Measurements from ENCODE around the gene RBM41. TPM values are rescaled to one million over a fixed set of nuclear protein-coding genes. Genes with fewer than 3 reads are reported as not detected.

RBM41 gene
- total and polyA plus RNA-seq, 2 donors (not counting 3 experiments of a cell fraction or from before 2014, with no cell fraction given), result 1.5 to 16.0 TPM

DNA sequence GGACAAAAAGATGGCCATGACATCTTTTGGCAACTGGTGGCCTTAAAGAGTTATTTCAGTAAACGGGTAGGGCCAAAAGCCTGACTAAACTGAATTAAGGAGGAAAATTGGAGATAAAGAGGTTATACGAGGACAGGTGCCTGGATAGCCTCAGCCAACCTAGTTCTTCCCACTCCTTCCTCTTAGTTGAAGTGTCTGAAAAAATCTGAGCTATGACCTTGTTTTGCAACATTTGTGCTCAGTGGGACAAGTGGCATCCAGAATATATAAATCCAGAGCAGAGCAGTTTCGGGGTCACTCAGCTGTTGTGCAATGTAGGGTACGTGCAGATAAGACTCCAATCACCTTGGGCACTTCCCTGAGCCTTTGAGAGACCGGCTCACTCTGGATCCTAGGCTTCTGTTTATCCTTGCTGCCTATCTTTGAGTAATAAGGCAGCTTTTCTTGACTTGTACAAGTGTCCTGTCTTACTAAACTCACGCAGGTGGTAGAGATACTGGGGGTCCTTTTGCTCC is 68.4 kb downstream of the RBM41 start:
- Histone ChIP-seq H3K36me3 (ENCODE audit: control insufficient read depth in 2 of 2, extremely low read depth in 1 of 2, insufficient read depth in 2 of 2, low read length in 2 of 2) (no peaks in the 10 kb centered on the region), H3K4me1 (ENCODE audit: control insufficient read depth, extremely low read depth, insufficient read depth, low read length) (no peaks in the 10 kb centered on the region), H2AFZ (ENCODE audit: low read depth, low read length) (no peak overlapping the region), H3K9me1 (replicated peaks; ENCODE audit: control insufficient read depth, extremely low read depth, insufficient read depth, low read length) (no peaks in the 10 kb centered on the region), H3K4me3 (replicated peaks in 1 of 3; ENCODE audit: insufficient read depth in 1 of 3, low read depth in 1 of 3, low read length in 3 of 3) (no peak overlapping the region), H3K27ac (ENCODE audit: insufficient read depth, low read depth, low read length) (no peak overlapping the region), H3K79me2 (ENCODE audit: control insufficient read depth, insufficient read depth, low read length) (no peaks in the 10 kb centered on the region), H4K20me1 (replicated peaks; ENCODE audit: control insufficient read depth, extremely low read depth, insufficient read depth, low read length) (no peaks in the 10 kb centered on the region), H3K9ac (replicated peaks; ENCODE audit: extremely low read depth, insufficient read depth, low read length) (no peak overlapping the region), H3K27me3 (ENCODE audit: control insufficient read depth in 2 of 2, insufficient read depth in 2 of 2, low read length in 2 of 2) (no peaks in the 10 kb centered on the region), H3K4me2 (ENCODE audit: insufficient read depth, low read length) (no peak overlapping the region), H3K9me3 (replicated peaks; ENCODE audit: control insufficient read depth, insufficient read depth, low read length) (no peaks in the 10 kb centered on the region)
- intact Hi-C loops (cut with micrococcal nuclease) (no loop called here), dilution Hi-C loops (cut with MboI; ENCODE audit: extremely low pct_ligation_motif_present, low sequenced_read_pairs) (no loop called here)
- FAIRE-seq (no peak), DNase-seq (ENCODE audit: low read depth, low spot score) (no peak)
- POLR2A ChIA-PET, result no interaction called here
- TF ChIP-seq, protein P1, sequence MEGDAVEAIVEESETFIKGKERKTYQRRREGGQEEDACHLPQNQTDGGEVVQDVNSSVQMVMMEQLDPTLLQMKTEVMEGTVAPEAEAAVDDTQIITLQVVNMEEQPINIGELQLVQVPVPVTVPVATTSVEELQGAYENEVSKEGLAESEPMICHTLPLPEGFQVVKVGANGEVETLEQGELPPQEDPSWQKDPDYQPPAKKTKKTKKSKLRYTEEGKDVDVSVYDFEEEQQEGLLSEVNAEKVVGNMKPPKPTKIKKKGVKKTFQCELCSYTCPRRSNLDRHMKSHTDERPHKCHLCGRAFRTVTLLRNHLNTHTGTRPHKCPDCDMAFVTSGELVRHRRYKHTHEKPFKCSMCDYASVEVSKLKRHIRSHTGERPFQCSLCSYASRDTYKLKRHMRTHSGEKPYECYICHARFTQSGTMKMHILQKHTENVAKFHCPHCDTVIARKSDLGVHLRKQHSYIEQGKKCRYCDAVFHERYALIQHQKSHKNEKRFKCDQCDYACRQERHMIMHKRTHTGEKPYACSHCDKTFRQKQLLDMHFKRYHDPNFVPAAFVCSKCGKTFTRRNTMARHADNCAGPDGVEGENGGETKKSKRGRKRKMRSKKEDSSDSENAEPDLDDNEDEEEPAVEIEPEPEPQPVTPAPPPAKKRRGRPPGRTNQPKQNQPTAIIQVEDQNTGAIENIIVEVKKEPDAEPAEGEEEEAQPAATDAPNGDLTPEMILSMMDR (IDR thresholded peaks at IDR 0.05; ENCODE audit: extremely low read depth in 1 of 2, insufficient read depth in 1 of 2, low read depth in 1 of 2, low read length in 2 of 2), result no peak
- TF ChIP-seq FOS (IDR thresholded peaks at IDR 0.05; ENCODE audit: borderline replicate concordance, insufficient read depth, low read length) (no peak), JUN (IDR thresholded peaks at IDR 0.05; ENCODE audit: borderline replicate concordance, insufficient read depth, insufficient read length, low read depth) (no peak), MYC (IDR thresholded peaks at IDR 0.05; ENCODE audit: low read depth, low read length) (no peak), POLR2AphosphoS5 (IDR thresholded peaks at IDR 0.05; ENCODE audit: insufficient read depth, low read depth, low read length) (no peak), EZH2 (IDR thresholded peaks at IDR 0.05; ENCODE audit: borderline replicate concordance, low read depth, low read length, severe bottlenecking) (no peak), GATA2 (IDR thresholded peaks at IDR 0.05; ENCODE audit: insufficient read depth, insufficient read length, low read depth, low read length) (no peak), POLR2A (IDR thresholded peaks at IDR 0.05; ENCODE audit: low read depth, low read length) (no peak)
- TF ChIP-seq, protein P2, sequence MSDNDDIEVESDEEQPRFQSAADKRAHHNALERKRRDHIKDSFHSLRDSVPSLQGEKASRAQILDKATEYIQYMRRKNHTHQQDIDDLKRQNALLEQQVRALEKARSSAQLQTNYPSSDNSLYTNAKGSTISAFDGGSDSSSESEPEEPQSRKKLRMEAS (IDR thresholded peaks at IDR 0.05; ENCODE audit: insufficient read depth, insufficient read length), result no peak
- BruUV-seq (replicated peaks), result no TSS peak
- CTCF ChIA-PET, result no interaction called here
